Erythroblast (primary cell): ENCODE results near the gene PTPRD.

Source experiments
- GATA1 ChIP-seq: IDR thresholded peaks from 2 replicates; pipeline ENCODE4 v1.6.1; 2011; ENCODE audit warnings: low read depth, mild to moderate bottlenecking, control low read depth, low read length, moderate library complexity
- POLR2A ChIP-seq: IDR thresholded peaks from 2 replicates; pipeline ENCODE4 v1.6.1; 2011; ENCODE audit warnings: mild to moderate bottlenecking, low read length

DNA sequence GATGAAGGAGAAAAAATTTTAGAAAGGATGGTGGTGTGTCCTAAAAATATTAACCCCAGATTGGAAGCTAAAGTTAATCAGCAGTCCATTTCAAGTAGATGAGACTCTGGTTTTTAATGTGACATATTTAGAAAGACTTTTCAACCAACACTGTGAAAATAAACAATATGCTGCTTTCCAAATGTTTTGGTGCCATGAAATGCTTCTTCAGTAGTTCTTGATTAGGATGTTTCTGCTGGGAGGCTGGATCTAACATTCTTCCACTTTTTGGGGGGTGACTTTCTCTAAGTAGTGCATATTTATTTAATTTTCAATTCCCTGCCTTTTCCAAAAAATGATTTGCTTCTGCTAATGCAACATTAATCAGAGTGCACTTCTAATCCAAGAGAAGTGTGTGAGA, 2219.9 kb downstream of the PTPRD start:
- TF ChIP-seq POLR2A (no peak), GATA1 (no peak)
